8988T (cell line): ENCODE results near the gene HOXA6.

Source experiments
- DNase-seq: peaks from one replicate; pipeline ENCODE4 v3.0.0; 2011

Gene HOXA6

GRCh38 chr7:27137640-27138315, 9.8 kb downstream of the HOXA6 start:
- no peak for DNase-seq

- DNase-seq, result no peak
Observed at GRCh38 chr7:27134392-27134791, 13.2 kb downstream of the HOXA6 start.

- no peak for DNase-seq
Observed at GRCh38 chr7:27133409-27134231, 14.0 kb downstream of the HOXA6 start.

GRCh38 chr7:27132978-27133377, 14.6 kb downstream of the HOXA6 start:
- no peak for DNase-seq

GRCh38 chr7:27132214-27132613, 15.4 kb downstream of the HOXA6 start:
- DNase-seq, result no peak

GRCh38 chr7:27131390-27131819, 16.2 kb downstream of the HOXA6 start:
- no peak for DNase-seq

- no peak for DNase-seq
Observed at GRCh38 chr7:27130540-27131389, 16.8 kb downstream of the HOXA6 start, which contains the start of gene HOXA4. HOXA4 (minus strand) TSS chr7:27130757; CDS start chr7:27130733, 24 bp downstream.

- no peak for DNase-seq
Observed at GRCh38 chr7:27129729-27130539, 17.6 kb downstream of the HOXA6 start.

- no peak for DNase-seq
Observed at GRCh38 chr7:27128776-27129728, 18.5 kb downstream of the HOXA6 start.

- no peak for DNase-seq
Observed at GRCh38 chr7:27128034-27128433, 19.5 kb downstream of the HOXA6 start.

GRCh38 chr7:27126596-27127327, 20.8 kb downstream of the HOXA6 start:
- DNase-seq, result no peak

GRCh38 chr7:27125986-27126394, 21.6 kb downstream of the HOXA6 start:
- no peak for DNase-seq

- DNase-seq, result no peak
Observed at GRCh38 chr7:27124902-27125689, 22.5 kb downstream of the HOXA6 start.

GRCh38 chr7:27124096-27124901, 23.3 kb downstream of the HOXA6 start:
- no peak for DNase-seq

GRCh38 chr7:27123477-27124053, 24.0 kb downstream of the HOXA6 start:
- no peak for DNase-seq

GRCh38 chr7:27123007-27123476, 24.5 kb downstream of the HOXA6 start:
- no peak for DNase-seq

GRCh38 chr7:27122077-27122910, 25.3 kb downstream of the HOXA6 start:
- no peak for DNase-seq
